GM10266 (cell line): Measurements from ENCODE around the gene CFAP410.

Experiments
- DNase-seq: peaks from one replicate; pipeline ENCODE4 v3.0.0; 2012; ENCODE audit errors: extremely low spot score
- TF ChIP-seq, protein P1 (sequence below): IDR thresholded peaks from 2 replicates; pipeline ENCODE4 v1.5.1; 2012; ENCODE audit warnings: mild to moderate bottlenecking, low read depth; ENCODE audit not compliant: control insufficient read depth, insufficient read depth; ENCODE audit errors: missing control alignments

The CFAP410 gene

DNA sequence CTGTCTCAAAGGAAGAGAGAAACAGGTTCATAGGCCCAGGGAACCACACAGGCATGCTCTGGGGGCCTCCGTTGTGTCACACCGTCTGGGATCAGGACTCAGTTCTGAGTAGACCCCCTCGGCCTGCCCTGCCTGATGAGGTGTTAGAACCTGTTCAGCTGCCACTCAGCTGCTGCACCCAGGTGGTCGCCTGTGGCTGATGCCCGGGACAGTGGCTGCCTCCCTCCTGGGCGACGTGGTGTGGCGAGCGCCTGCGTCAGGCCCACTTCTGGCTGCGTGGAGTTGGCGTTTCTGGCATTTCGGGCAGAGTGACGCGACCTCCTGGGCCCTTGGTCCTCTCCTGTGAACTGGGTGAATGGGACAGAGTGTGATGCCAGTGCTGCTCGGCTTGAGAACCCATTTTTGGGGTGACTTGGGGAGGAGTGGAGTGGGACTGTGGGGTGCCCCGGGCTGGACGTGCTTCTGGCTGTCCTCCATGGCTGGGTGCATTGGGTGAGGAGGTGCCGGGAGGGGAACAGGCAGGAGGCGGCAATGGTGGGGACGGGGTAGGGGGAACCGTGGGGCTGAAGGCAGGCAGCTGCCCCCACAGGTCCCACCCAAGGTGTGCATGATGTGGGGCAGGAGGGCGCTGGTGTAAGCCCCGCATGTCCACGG, 10.8 kb downstream of the CFAP410 start:
- no peak for DNase-seq
- TF ChIP-seq, protein P1, sequence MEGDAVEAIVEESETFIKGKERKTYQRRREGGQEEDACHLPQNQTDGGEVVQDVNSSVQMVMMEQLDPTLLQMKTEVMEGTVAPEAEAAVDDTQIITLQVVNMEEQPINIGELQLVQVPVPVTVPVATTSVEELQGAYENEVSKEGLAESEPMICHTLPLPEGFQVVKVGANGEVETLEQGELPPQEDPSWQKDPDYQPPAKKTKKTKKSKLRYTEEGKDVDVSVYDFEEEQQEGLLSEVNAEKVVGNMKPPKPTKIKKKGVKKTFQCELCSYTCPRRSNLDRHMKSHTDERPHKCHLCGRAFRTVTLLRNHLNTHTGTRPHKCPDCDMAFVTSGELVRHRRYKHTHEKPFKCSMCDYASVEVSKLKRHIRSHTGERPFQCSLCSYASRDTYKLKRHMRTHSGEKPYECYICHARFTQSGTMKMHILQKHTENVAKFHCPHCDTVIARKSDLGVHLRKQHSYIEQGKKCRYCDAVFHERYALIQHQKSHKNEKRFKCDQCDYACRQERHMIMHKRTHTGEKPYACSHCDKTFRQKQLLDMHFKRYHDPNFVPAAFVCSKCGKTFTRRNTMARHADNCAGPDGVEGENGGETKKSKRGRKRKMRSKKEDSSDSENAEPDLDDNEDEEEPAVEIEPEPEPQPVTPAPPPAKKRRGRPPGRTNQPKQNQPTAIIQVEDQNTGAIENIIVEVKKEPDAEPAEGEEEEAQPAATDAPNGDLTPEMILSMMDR = no peak

DNA sequence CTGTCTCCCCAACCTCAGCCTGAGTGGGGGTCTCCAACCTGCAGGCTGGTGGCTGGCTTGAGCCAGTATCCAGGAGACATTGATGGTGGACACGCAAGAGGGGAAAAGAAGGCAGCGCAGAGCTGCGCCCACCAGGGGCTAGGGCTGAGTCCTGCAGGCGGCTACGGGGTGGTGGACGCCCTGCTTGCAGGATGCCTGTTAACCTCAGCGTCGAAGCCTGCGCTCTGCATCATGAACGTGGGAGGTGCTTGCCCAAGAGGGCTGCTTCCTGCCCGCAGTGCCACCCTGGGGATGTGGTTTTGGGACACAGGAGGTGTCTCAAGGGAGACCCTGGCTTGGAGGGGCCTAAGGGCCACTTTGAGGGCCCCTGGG, 11.6 kb downstream of the CFAP410 start:
- no peak for DNase-seq
- TF ChIP-seq, protein P1 = no peak

DNA sequence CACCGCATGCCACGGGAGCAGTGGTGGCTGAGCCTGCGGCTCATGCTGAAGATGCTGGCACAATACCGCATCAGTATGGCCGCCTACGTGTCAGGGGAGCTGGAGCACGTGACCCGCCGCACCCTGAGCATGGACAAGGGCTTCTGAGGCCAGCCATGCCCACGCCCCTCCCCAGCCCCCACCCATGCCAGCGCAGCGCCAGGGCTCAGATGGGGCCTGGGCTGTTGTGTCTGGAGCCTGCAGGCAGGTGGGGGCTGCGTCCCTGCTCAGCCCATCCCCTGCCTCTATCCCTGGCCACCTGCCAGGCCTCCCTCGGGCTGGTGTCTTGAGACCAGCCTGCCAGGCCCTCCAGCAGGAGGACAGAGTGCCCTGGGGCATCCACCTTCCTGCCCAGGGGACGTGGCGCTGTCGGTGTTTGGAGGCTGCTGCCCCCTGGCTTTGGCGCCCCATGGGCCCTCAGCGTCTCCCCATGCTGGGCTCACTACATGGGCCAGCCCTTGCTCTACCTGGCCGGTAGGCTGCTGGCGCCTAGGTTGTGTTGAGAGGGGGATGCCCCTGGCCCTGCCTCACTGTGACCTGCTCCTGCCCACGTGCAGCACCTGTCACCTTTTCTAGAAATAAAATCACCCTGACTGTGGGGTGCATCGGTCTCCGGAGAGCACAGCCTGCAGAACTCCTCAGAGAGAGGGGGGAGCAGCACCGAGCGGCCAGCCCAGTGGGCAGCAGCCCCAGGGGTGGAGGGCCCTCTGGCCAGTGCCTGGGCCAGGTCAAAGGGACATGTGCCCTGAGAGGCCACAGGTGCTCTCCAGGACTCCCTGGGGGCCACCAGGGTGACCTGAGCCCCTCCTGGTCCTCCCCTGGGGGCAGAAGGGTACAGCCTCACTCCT, 12.2 kb downstream of the CFAP410 start:
- TF ChIP-seq, protein P1 = no peak
- no peak for DNase-seq

DNA sequence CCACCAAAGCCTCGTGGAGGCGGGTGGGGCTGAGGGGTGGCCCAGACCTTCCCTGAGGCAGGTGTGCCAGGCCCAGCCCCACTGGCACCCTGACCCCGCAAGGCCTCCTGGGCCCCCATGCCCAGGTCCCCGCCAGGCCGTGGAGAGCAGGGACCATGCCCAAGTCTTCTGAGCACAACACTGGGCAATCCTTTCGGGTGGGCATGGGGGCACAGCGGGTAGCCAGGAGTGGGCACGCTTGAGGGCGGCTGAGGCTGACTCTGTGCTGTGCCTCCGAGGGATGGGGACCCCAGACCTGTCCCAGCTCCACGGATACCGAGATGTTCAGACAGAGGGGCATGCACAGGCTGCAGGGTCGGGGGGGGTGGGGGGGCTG, 12.9 kb downstream of the CFAP410 start:
- TF ChIP-seq, protein P1 = no peak
- no peak for DNase-seq

DNA sequence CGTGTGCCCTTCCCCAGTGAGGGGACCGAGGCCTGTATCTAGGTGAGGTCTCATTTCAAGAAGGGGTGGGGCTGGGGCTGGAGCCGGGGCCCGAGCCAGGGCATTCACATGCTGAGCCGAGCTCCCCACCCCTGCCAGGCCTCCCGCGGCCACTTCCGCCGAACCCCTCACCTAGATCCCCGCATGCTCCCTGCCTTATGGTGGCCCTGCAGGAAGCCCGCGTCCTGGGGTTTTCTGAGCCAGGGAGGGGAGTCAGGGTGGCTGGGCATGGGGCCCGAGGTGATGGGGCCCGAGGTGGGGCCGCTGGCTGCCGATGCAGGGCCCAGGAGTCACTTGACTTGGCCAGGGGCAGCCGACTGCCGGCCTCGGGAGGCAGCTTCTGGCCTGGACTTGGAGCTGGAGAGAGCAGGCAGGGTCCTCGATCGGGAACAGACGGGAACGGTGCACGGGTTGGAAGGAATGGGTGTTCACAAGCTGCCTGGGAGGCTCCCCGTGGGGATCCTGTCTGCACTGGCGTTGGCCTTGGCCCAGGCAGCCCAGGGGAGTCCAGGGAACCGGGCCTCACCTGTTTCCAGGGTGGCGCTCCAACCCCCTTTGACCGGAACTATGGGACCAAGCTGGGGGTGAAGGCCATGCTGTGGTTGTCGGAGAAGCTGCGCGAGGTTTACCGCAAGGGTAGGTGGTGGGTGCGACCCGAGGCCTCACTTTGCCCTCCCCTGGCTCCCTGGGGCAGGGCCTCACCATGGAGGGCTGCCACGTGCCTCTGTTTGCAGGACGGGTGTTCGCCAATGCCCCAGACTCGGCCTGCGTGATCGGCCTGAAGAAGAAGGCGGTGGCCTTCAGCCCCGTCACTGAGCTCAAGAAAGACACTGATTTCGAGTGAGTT, 13.6 kb downstream of the CFAP410 start:
- TF ChIP-seq, protein P1 = no peak
- no peak for DNase-seq

DNA sequence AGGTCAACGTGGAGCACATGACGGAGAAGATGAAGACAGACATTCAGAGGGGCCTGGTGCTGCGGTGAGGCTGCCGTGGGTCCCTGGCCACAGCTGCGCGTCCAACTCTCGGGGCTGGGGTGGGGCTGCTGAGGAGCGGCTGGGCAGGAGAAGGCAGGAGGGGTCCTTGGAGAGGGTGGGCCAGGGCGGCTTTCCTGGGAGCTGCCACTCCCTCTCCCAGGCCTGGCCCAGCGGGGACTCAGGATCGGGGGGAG, 14.4 kb downstream of the CFAP410 start:
- TF ChIP-seq, protein P1 = no peak
- DNase-seq = no peak
